Tibial nerve (tissue), 4 donors: Measurements from ENCODE around the gene NCOA3. TPM values are rescaled to one million over a fixed set of nuclear protein-coding genes. Genes with fewer than 3 reads are reported as not detected.
A peak's percentile ranks its signal among the peaks of the same experiment; 100 is the strongest.

ENCODE experiments used
- DNase-seq, 2 donors: peaks; one replicate each; pipeline ENCODE4 v3.0.0-alpha.2; 2019; ENCODE audit warnings: low spot score in 2 of 2
- H3K27ac ChIP-seq, 4 donors: fragments of 200-600 bp; sonication (generic) in 3 of 4; one replicate each; pipeline ENCODE4 v1.5.1; 2017 to 2019; ENCODE audit warnings: mild to moderate bottlenecking in 1 of 4
- H3K27me3 ChIP-seq, 2 donors: fragments of 200-600 bp; sonication (generic) in 1 of 2; one replicate each; pipeline versions ENCODE4 v1.5.1 to v1.6.0; 2017 to 2019
- H3K36me3 ChIP-seq, 3 donors: fragments of 200-600 bp; sonication (generic); one replicate each; pipeline ENCODE4 v1.5.1; 2018 to 2019
- H3K4me1 ChIP-seq, 4 donors: fragments of 200-600 bp; sonication (generic) in 3 of 4; one replicate each; pipeline ENCODE4 v1.5.1; 2017 to 2019
- H3K4me3 ChIP-seq, 4 donors: fragments of 200-600 bp; sonication (generic) in 3 of 4; one replicate each; pipeline ENCODE4 v1.5.1; 2017 to 2019; ENCODE audit warnings: mild to moderate bottlenecking in 1 of 4, moderate library complexity in 1 of 4
- H3K9me3 ChIP-seq, 4 donors: fragments of 200-600 bp; sonication (generic) in 3 of 4; one replicate each; pipeline ENCODE4 v1.5.1; 2017 to 2019
- CTCF ChIP-seq, 5 experiments: fragments of 200-600 bp in 3 of 5; fragments of 450-650 bp in 2 of 5; sonication (generic) in 3 of 5; IDR thresholded peaks; one replicate each; pipeline ENCODE4 v1.5.1; 2016 to 2019; ENCODE audit warnings: antibody characterized with exemption in 5 of 5, mild to moderate bottlenecking in 3 of 5, moderate library complexity in 2 of 5
- EP300 ChIP-seq, 2 donors: sonication (generic); formaldehyde crosslinking; IDR thresholded peaks; one replicate each; pipeline ENCODE4 v1.6.1; 2017; ENCODE audit warnings: antibody characterized with exemption in 2 of 2, mild to moderate bottlenecking in 1 of 2
- POLR2A ChIP-seq, 2 donors: fragments of 450-650 bp; IDR thresholded peaks; one replicate each; pipeline ENCODE4 v1.6.1; 2017; ENCODE audit warnings: antibody characterized with exemption in 2 of 2, mild to moderate bottlenecking in 2 of 2, moderate library complexity in 2 of 2
- WGBS, 2 donors: methylation state at CpG; one replicate each; pipeline ENCODE4 v1.1.5; 2018; 5-methylcytosine and 5-hydroxymethylcytosine counted together
- total RNA-seq, 4 donors: library from RNA; depleted of rRNA; stranded (reverse); fragments of >200 nt; gene quantifications; one replicate each; pipeline ENCODE4 v1.1.0, GENCODE V29; 2016

The NCOA3 gene
- total RNA-seq, 4 donors from 2014 or later: 38.0 to 48.9 (median 40.7) TPM

DNA sequence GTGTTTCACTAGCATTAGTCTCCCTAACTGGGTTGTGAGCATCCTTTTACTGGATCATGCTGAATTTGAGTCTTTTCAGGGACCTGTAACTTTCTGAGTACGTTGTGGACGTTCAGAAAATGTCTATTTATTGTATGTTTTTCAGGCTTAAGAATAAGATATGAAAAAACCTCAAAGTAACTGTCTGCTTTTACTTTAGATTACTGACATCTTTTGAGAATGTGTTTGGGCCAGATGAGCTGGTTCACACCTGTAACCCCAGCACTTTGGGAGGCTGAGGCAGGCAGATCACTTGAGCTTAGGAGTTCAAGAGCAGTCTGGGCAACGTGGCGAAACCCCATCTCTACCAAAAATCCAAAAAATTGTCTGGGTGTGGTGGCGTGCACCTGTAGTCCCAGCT lies 32.7 kb downstream of the NCOA3 start:
- Histone ChIP-seq H3K27me3 (no peaks in the 10 kb centered on the region), H3K9me3 (no peaks in the 10 kb centered on the region), H3K4me1 (peaks cover 0 to 25% (median 2%) of the 10 kb centered on the region in 4 donors), H3K27ac (no peak overlapping the region), H3K4me3 (no peak overlapping the region), H3K36me3 (peaks cover 0 to 5% (median 4%) of the 10 kb centered on the region in 3 donors)
- TF ChIP-seq CTCF (IDR thresholded peaks at IDR 0.05) (no peak), POLR2A (IDR thresholded peaks at IDR 0.05) (no peak), EP300 (IDR thresholded peaks at IDR 0.05) (no peak)
- no peak for DNase-seq
- 79 to 81% methylated on average over 5 of the region's 5 CpGs for WGBS, 2 donors

DNA sequence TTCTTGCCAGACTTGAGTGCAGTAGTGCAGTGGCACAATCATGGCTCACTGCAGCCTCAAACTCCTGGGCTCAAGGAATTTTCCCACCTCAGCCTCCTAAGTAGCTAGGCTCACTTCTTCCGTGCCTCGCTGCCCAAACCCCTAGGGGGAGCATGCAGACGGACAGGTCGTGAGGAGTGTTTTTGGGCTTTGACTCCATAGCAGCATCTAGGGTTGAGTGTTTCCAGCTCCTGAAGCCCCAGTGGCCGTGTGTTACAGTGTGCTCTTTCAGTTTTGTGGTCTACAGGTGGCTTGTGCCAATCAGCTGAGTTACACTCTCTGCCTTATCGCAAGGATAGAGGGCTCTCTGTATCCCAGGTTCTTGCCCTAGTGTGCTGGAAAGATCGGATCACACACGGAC lies 33.4 kb downstream of the NCOA3 start:
- WGBS, 2 donors: 76 to 82% methylated on average over 8 of the region's 8 CpGs

GRCh38 chr20:47535994-47536393 lies 34.3 kb downstream of the NCOA3 start:
- Histone ChIP-seq H3K9me3 (no peaks in the 10 kb centered on the region), H3K4me3 (no peak overlapping the region), H3K27me3 (no peaks in the 10 kb centered on the region), H3K36me3 (peaks cover 0 to 5% (median 4%) of the 10 kb centered on the region in 3 donors), H3K4me1 (peaks cover 0 to 26% (median 10%) of the 10 kb centered on the region in 4 donors), H3K27ac (no peak overlapping the region)
- 97 to 99% methylated on average over 6 of the region's 6 CpGs for WGBS, 2 donors
- DNase-seq: no peak
- TF ChIP-seq CTCF (IDR thresholded peaks at IDR 0.05): no peak
- TF ChIP-seq EP300 (IDR thresholded peaks at IDR 0.05): no peak
- no peak for TF ChIP-seq POLR2A (IDR thresholded peaks at IDR 0.05)

More for the DNA sequence above, 33.4 kb downstream of the NCOA3 start:
- TF ChIP-seq CTCF (IDR thresholded peaks at IDR 0.05) (no peak), EP300 (IDR thresholded peaks at IDR 0.05) (no peak), POLR2A (IDR thresholded peaks at IDR 0.05) (no peak)
- H3K27me3 ChIP-seq: no peaks in the 10 kb centered on the region
- H3K4me1 ChIP-seq: peaks cover 0 to 25% (median 4%) of the 10 kb centered on the region in 4 donors
- no peak overlapping the region for H3K27ac ChIP-seq
- peaks cover 0 to 5% (median 4%) of the 10 kb centered on the region in 3 donors for H3K36me3 ChIP-seq
- no peak overlapping the region for H3K4me3 ChIP-seq
- H3K9me3 ChIP-seq: no peaks in the 10 kb centered on the region
- DNase-seq: no peak

- 33 to 44% methylated on average over 5 of the region's 5 CpGs for WGBS, 2 donors
- Histone ChIP-seq H3K36me3 (peaks cover 0 to 3% (median 2%) of the 10 kb centered on the region in 3 donors), H3K4me1 (peaks cover 0 to 47% (median 22%) of the 10 kb centered on the region in 4 donors)
These were observed 39.0 kb downstream of the NCOA3 start for GRCh38 chr20:47540443-47541354.

More at GRCh38 chr20:47540443-47541354, 39.0 kb downstream of the NCOA3 start:
- TF ChIP-seq POLR2A (IDR thresholded peaks at IDR 0.05) (no peak), EP300 (IDR thresholded peaks at IDR 0.05) (peak in 1 of 2 donors; percentile 47), CTCF (IDR thresholded peaks at IDR 0.05) (no peak)
- peak in 1 of 2 donors; percentile 5 for DNase-seq
- H3K4me3 ChIP-seq: no peak overlapping the region
- H3K27ac ChIP-seq: peak overlapping the region in 3 of 4 donors; percentile 1 to 69 (median 48)
- no peaks in the 10 kb centered on the region for H3K9me3 ChIP-seq
- H3K27me3 ChIP-seq: no peaks in the 10 kb centered on the region
